Measurements from ENCODE around the gene TUBGCP6.
A peak's percentile ranks its signal among the peaks of the same experiment; 100 is the strongest.

The TUBGCP6 gene

GRCh38 chr22:50217543-50218152 is 27.2 kb downstream of the TUBGCP6 start:
- no peak overlapping the region for H3K4me2 ChIP-seq (ENCODE audit: low read length)
- H4K8ac ChIP-seq (ENCODE audit: low read depth, low read length) = no peak overlapping the region
- H3K9me3 ChIP-seq (ENCODE audit: insufficient read depth, low read depth, low read length) = peaks cover 11% of the 10 kb centered on the region
- no peak overlapping the region for H4K91ac ChIP-seq (ENCODE audit: low read depth, low read length)
- no peak overlapping the region for H2AK5ac ChIP-seq (ENCODE audit: low read length)
- no peak overlapping the region for H3K4me3 ChIP-seq (ENCODE audit: low read depth, low read length)
- no peak overlapping the region for H3K23ac ChIP-seq (ENCODE audit: low read length)
- H2BK120ac ChIP-seq (ENCODE audit: insufficient read depth, low read length, poor library complexity) = no peak overlapping the region
- H3K4ac ChIP-seq (ENCODE audit: low read depth, low read length) = no peak overlapping the region
- no peaks in the 10 kb centered on the region for H3K4me1 ChIP-seq (ENCODE audit: control insufficient read depth in 1 of 2, insufficient read depth in 2 of 2, low read length in 2 of 2)
- H3K79me2 ChIP-seq (ENCODE audit: control insufficient read depth, insufficient read depth, low read length, poor library complexity) = no peaks in the 10 kb centered on the region
- WGBS (ENCODE audit: extremely low coverage, insufficient coverage, insufficient read length) = no CpG with 5 or more reads among the region's 21 CpGs
- H3K18ac ChIP-seq (ENCODE audit: low read length) = no peak overlapping the region
- peaks cover 90% of the 10 kb centered on the region in 2 experiments for H3K36me3 ChIP-seq (ENCODE audit: control insufficient read depth in 1 of 2, insufficient read depth in 2 of 2, low read length in 2 of 2)
- no peak overlapping the region for H2BK12ac ChIP-seq (ENCODE audit: low read length)
- no peak overlapping the region for H3K14ac ChIP-seq (ENCODE audit: low read length)
- H4K12ac ChIP-seq (ENCODE audit: low read depth, low read length) = no peak overlapping the region
- no peak overlapping the region for H3K9ac ChIP-seq (ENCODE audit: low read length)
- no peak overlapping the region for H2AFZ ChIP-seq (ENCODE audit: insufficient read depth, low read length, poor library complexity)
- no peaks in the 10 kb centered on the region for H3K79me1 ChIP-seq (ENCODE audit: low read length)
- H2BK5ac ChIP-seq (ENCODE audit: low read depth, low read length, poor library complexity) = no peak overlapping the region
- no peak for DNase-seq
- H3K27me3 ChIP-seq (ENCODE audit: insufficient read depth, low read length) = no peaks in the 10 kb centered on the region
- no peak overlapping the region for H3K27ac ChIP-seq (ENCODE audit: low read depth, low read length)

- no peak overlapping the region for H4K8ac ChIP-seq (ENCODE audit: low read depth, low read length)
- no peak overlapping the region for H2BK120ac ChIP-seq (ENCODE audit: insufficient read depth, low read length, poor library complexity)
- no peak overlapping the region for H3K4me2 ChIP-seq (ENCODE audit: low read length)
- H4K91ac ChIP-seq (ENCODE audit: low read depth, low read length) = no peak overlapping the region
- H3K18ac ChIP-seq (ENCODE audit: low read length) = no peak overlapping the region
- no peaks in the 10 kb centered on the region for H3K4me1 ChIP-seq (ENCODE audit: control insufficient read depth in 1 of 2, insufficient read depth in 2 of 2, low read length in 2 of 2)
- no peaks in the 10 kb centered on the region for H3K79me2 ChIP-seq (ENCODE audit: control insufficient read depth, insufficient read depth, low read length, poor library complexity)
- no peak overlapping the region for H3K4me3 ChIP-seq (ENCODE audit: low read depth, low read length)
- no peak overlapping the region for H3K27ac ChIP-seq (ENCODE audit: low read depth, low read length)
- no peak for DNase-seq
- H4K12ac ChIP-seq (ENCODE audit: low read depth, low read length) = no peak overlapping the region
- H3K23ac ChIP-seq (ENCODE audit: low read length) = no peak overlapping the region
- H3K79me1 ChIP-seq (ENCODE audit: low read length) = no peaks in the 10 kb centered on the region
- no peaks in the 10 kb centered on the region for H3K27me3 ChIP-seq (ENCODE audit: insufficient read depth, low read length)
- no peak overlapping the region for H2BK5ac ChIP-seq (ENCODE audit: low read depth, low read length, poor library complexity)
- no CpG with 5 or more reads among the region's 57 CpGs for WGBS (ENCODE audit: extremely low coverage, insufficient coverage, insufficient read length)
- no peak overlapping the region for H2AFZ ChIP-seq (ENCODE audit: insufficient read depth, low read length, poor library complexity)
- peaks cover 87% of the 10 kb centered on the region in 2 experiments for H3K36me3 ChIP-seq (ENCODE audit: control insufficient read depth in 1 of 2, insufficient read depth in 2 of 2, low read length in 2 of 2)
- H2BK12ac ChIP-seq (ENCODE audit: low read length) = no peak overlapping the region
- H3K9me3 ChIP-seq (ENCODE audit: insufficient read depth, low read depth, low read length) = peaks cover 14% of the 10 kb centered on the region
- H2AK5ac ChIP-seq (ENCODE audit: low read length) = no peak overlapping the region
- H3K14ac ChIP-seq (ENCODE audit: low read length) = no peak overlapping the region
- no peak overlapping the region for H3K4ac ChIP-seq (ENCODE audit: low read depth, low read length)
- H3K9ac ChIP-seq (ENCODE audit: low read length) = no peak overlapping the region
These were observed 27.9 kb downstream of the TUBGCP6 start for GRCh38 chr22:50216684-50217520.

GRCh38 chr22:50216055-50216683 is 28.7 kb downstream of the TUBGCP6 start:
- Histone ChIP-seq H3K18ac (ENCODE audit: low read length) (no peak overlapping the region), H2AK5ac (ENCODE audit: low read length) (no peak overlapping the region), H3K14ac (ENCODE audit: low read length) (no peak overlapping the region), H2BK5ac (ENCODE audit: low read depth, low read length, poor library complexity) (no peak overlapping the region), H3K79me2 (ENCODE audit: control insufficient read depth, insufficient read depth, low read length, poor library complexity) (no peaks in the 10 kb centered on the region), H2BK120ac (ENCODE audit: insufficient read depth, low read length, poor library complexity) (no peak overlapping the region), H3K9me3 (ENCODE audit: insufficient read depth, low read depth, low read length) (peaks cover 14% of the 10 kb centered on the region), H4K12ac (ENCODE audit: low read depth, low read length) (peak overlapping the region; percentile 23), H3K23ac (ENCODE audit: low read length) (no peak overlapping the region), H3K4ac (ENCODE audit: low read depth, low read length) (no peak overlapping the region), H3K4me1 (ENCODE audit: control insufficient read depth in 1 of 2, insufficient read depth in 2 of 2, low read length in 2 of 2) (no peaks in the 10 kb centered on the region), H4K8ac (ENCODE audit: low read depth, low read length) (no peak overlapping the region), H3K9ac (ENCODE audit: low read length) (no peak overlapping the region), H4K91ac (ENCODE audit: low read depth, low read length) (no peak overlapping the region), H3K4me2 (ENCODE audit: low read length) (no peak overlapping the region), H3K27ac (ENCODE audit: low read depth, low read length) (no peak overlapping the region), H2AFZ (ENCODE audit: insufficient read depth, low read length, poor library complexity) (no peak overlapping the region), H3K36me3 (ENCODE audit: control insufficient read depth in 1 of 2, insufficient read depth in 2 of 2, low read length in 2 of 2) (peaks cover 81% of the 10 kb centered on the region in 2 experiments), H3K4me3 (ENCODE audit: low read depth, low read length) (no peak overlapping the region), H2BK12ac (ENCODE audit: low read length) (no peak overlapping the region), H3K79me1 (ENCODE audit: low read length) (no peaks in the 10 kb centered on the region), H3K27me3 (ENCODE audit: insufficient read depth, low read length) (no peaks in the 10 kb centered on the region)
- WGBS (ENCODE audit: extremely low coverage, insufficient coverage, insufficient read length) = no CpG with 5 or more reads among the region's 15 CpGs
- no peak for DNase-seq

- Histone ChIP-seq H2BK12ac (ENCODE audit: low read length) (no peak overlapping the region), H3K27me3 (ENCODE audit: insufficient read depth, low read length) (no peaks in the 10 kb centered on the region), H4K12ac (ENCODE audit: low read depth, low read length) (no peak overlapping the region), H3K14ac (ENCODE audit: low read length) (no peak overlapping the region), H2BK5ac (ENCODE audit: low read depth, low read length, poor library complexity) (no peak overlapping the region), H4K8ac (ENCODE audit: low read depth, low read length) (no peak overlapping the region), H3K36me3 (ENCODE audit: control insufficient read depth in 1 of 2, insufficient read depth in 2 of 2, low read length in 2 of 2) (peaks cover 81 to 82% of the 10 kb centered on the region in 2 experiments), H3K27ac (ENCODE audit: low read depth, low read length) (no peak overlapping the region), H2AK5ac (ENCODE audit: low read length) (no peak overlapping the region), H3K18ac (ENCODE audit: low read length) (no peak overlapping the region), H3K4me3 (ENCODE audit: low read depth, low read length) (no peak overlapping the region), H2BK120ac (ENCODE audit: insufficient read depth, low read length, poor library complexity) (no peak overlapping the region), H3K79me1 (ENCODE audit: low read length) (no peaks in the 10 kb centered on the region), H4K91ac (ENCODE audit: low read depth, low read length) (no peak overlapping the region), H3K4me1 (ENCODE audit: control insufficient read depth in 1 of 2, insufficient read depth in 2 of 2, low read length in 2 of 2) (no peaks in the 10 kb centered on the region), H3K9ac (ENCODE audit: low read length) (no peak overlapping the region), H3K4me2 (ENCODE audit: low read length) (no peak overlapping the region), H3K23ac (ENCODE audit: low read length) (no peak overlapping the region), H3K9me3 (ENCODE audit: insufficient read depth, low read depth, low read length) (peaks cover 7% of the 10 kb centered on the region), H3K79me2 (ENCODE audit: control insufficient read depth, insufficient read depth, low read length, poor library complexity) (no peaks in the 10 kb centered on the region), H2AFZ (ENCODE audit: insufficient read depth, low read length, poor library complexity) (no peak overlapping the region), H3K4ac (ENCODE audit: low read depth, low read length) (no peak overlapping the region)
- no peak for DNase-seq
- no CpG with 5 or more reads among the region's 17 CpGs for WGBS (ENCODE audit: extremely low coverage, insufficient coverage, insufficient read length)
These were observed 29.3 kb downstream of the TUBGCP6 start for GRCh38 chr22:50215297-50216054.
